Measurements from ENCODE around the gene DNAJB9.

The DNAJB9 gene

GRCh38 chr7:108581655-108582491 lies 12.2 kb downstream of the DNAJB9 start:
- no peak for DNase-seq (ENCODE audit: low read depth)
- H3K4me3 ChIP-seq (ENCODE audit: low read depth, low read length) = no peak overlapping the region
- no peak for TF ChIP-seq CTCF (IDR thresholded peaks at IDR 0.05; ENCODE audit: insufficient read depth, low read depth, low read length, missing control alignments)

GRCh38 chr7:108584211-108584610 lies 14.5 kb downstream of the DNAJB9 start:
- no peak for DNase-seq (ENCODE audit: low read depth)
- no peak for TF ChIP-seq CTCF (IDR thresholded peaks at IDR 0.05; ENCODE audit: insufficient read depth, low read depth, low read length, missing control alignments)
- H3K4me3 ChIP-seq (ENCODE audit: low read depth, low read length) = no peak overlapping the region

GRCh38 chr7:108585843-108586242 lies 16.2 kb downstream of the DNAJB9 start:
- no peak for DNase-seq (ENCODE audit: low read depth)
- no peak overlapping the region for H3K4me3 ChIP-seq (ENCODE audit: low read depth, low read length)
- TF ChIP-seq CTCF (IDR thresholded peaks at IDR 0.05; ENCODE audit: insufficient read depth, low read depth, low read length, missing control alignments) = no peak

GRCh38 chr7:108586274-108586710 lies 16.6 kb downstream of the DNAJB9 start:
- TF ChIP-seq CTCF (IDR thresholded peaks at IDR 0.05; ENCODE audit: insufficient read depth, low read depth, low read length, missing control alignments) = no peak
- DNase-seq (ENCODE audit: low read depth) = no peak

GRCh38 chr7:108589199-108589598 lies 19.5 kb downstream of the DNAJB9 start:
- TF ChIP-seq CTCF (IDR thresholded peaks at IDR 0.05; ENCODE audit: insufficient read depth, low read depth, low read length, missing control alignments) = no peak
- no peak for DNase-seq (ENCODE audit: low read depth)
- no peak overlapping the region for H3K4me3 ChIP-seq (ENCODE audit: low read depth, low read length)

More at GRCh38 chr7:108586274-108586710, 16.6 kb downstream of the DNAJB9 start:
- no peak overlapping the region for H3K4me3 ChIP-seq (ENCODE audit: low read depth, low read length)

GRCh38 chr7:108589874-108590273 lies 20.2 kb downstream of the DNAJB9 start:
- H3K4me3 ChIP-seq (ENCODE audit: low read depth, low read length) = no peak overlapping the region
- TF ChIP-seq CTCF (IDR thresholded peaks at IDR 0.05; ENCODE audit: insufficient read depth, low read depth, low read length, missing control alignments) = no peak
- no peak for DNase-seq (ENCODE audit: low read depth)

GRCh38 chr7:108590606-108591005 lies 20.9 kb downstream of the DNAJB9 start:
- TF ChIP-seq CTCF (IDR thresholded peaks at IDR 0.05; ENCODE audit: insufficient read depth, low read depth, low read length, missing control alignments) = no peak
- DNase-seq (ENCODE audit: low read depth) = no peak
- no peak overlapping the region for H3K4me3 ChIP-seq (ENCODE audit: low read depth, low read length)

Data from GM12865 (cell line).